K562 (cell line): ENCODE measurements around the gene SLC34A1. TPM values are rescaled to one million over a fixed set of nuclear protein-coding genes. Genes with fewer than 3 reads are reported as not detected.

Experiments used
- AFF1 ChIP-seq, 2 experiments: fragments of 450-650 bp; IDR thresholded peaks; 2 replicates each; pipeline ENCODE4 v1.6.1; 2018; ENCODE audit warnings: mild to moderate bottlenecking in 2 of 2, low read depth in 1 of 2; ENCODE audit not compliant: partially characterized antibody in 2 of 2
- CBX3 ChIP-seq, 2 experiments: IDR thresholded peaks; 1 replicate in 1 of 2; 2 replicates in 1 of 2; pipeline ENCODE4 v1.6.1; 2012; ENCODE audit warnings: inconsistent platforms in 2 of 2, low read length in 2 of 2, borderline replicate concordance in 1 of 2, control low read depth in 1 of 2
- ELF1 ChIP-seq: fragments of 200-800 bp; sonication (Bioruptor generic); IDR thresholded peaks from 2 replicates; pipeline ENCODE4 v1.6.1; 2016; ENCODE audit warnings: missing genetic modification characterization, missing compliant biosample characterization
- HDAC2 ChIP-seq: fragments of 450-650 bp; IDR thresholded peaks from 2 replicates; pipeline ENCODE4 v1.6.1; 2016; ENCODE audit warnings: mild to moderate bottlenecking
- MBD2 ChIP-seq: sonication (generic); IDR thresholded peaks from 2 replicates; pipeline ENCODE4 v1.6.1; 2016; ENCODE audit warnings: low read depth, borderline replicate concordance
- MIER1 ChIP-seq: fragments of 450-650 bp; IDR thresholded peaks from 2 replicates; pipeline ENCODE4 v1.6.1; 2016; ENCODE audit warnings: antibody characterized with exemption, mild to moderate bottlenecking, low read depth
- MXI1 ChIP-seq: IDR thresholded peaks from 2 replicates; pipeline ENCODE4 v1.6.1; 2011; ENCODE audit warnings: low read depth, mild to moderate bottlenecking, improper control_type of control experiment, low read length
- TEAD4 ChIP-seq, 2 experiments: sonication (generic) in 1 of 2; formaldehyde crosslinking in 1 of 2; IDR thresholded peaks; 2 replicates each; pipeline versions ENCODE4 v1.6.1 to v1.8.0; 2012 to 2022; ENCODE audit warnings: borderline replicate concordance in 1 of 2, inconsistent platforms in 1 of 2, low read length in 1 of 2, mild to moderate bottlenecking in 1 of 2, missing genetic modification reagents in 1 of 2
- YY1 ChIP-seq, 3 experiments: IDR thresholded peaks; 2 replicates each; pipeline ENCODE4 v1.6.1; 2011; ENCODE audit warnings: low read length in 2 of 3, mild to moderate bottlenecking in 2 of 3, moderate library complexity in 2 of 3, borderline replicate concordance in 1 of 3, control low read depth in 1 of 3, low read depth in 1 of 3; ENCODE audit not compliant: insufficient read depth in 3 of 3, insufficient replicate concordance in 2 of 3, control insufficient read depth in 1 of 3, insufficient read length in 1 of 3; ENCODE audit errors: extremely low read depth in 1 of 3
- ZNF24 ChIP-seq: fragments of 450-650 bp; IDR thresholded peaks from 2 replicates; pipeline ENCODE4 v1.6.1; 2016
- polyA plus RNA-seq, 8 experiments: library from polyadenylated mRNA; depleted of rRNA in 4 of 8; stranded (reverse) in 5 of 8; unstranded in 3 of 8; fragments of >200 nt; fragmentation: Nextera tagmentation in 2 of 8; fragmentation: Illumina TruSeq in 1 of 8; extraction: Ambion mirVana in 2 of 8; extraction: Trizol in 1 of 8; gene quantifications; 2 replicates each; pipeline versions ENCODE4 v1.2.1 to v1.2.3, GENCODE V29; 2011 to 2014; ENCODE audit warnings: inconsistent platforms in 1 of 8, missing spikeins in 1 of 8
- total RNA-seq, 7 experiments: library from RNA; depleted of rRNA in 6 of 7; stranded (reverse); fragments of >200 nt in 6 of 7; fragmentation: Illumina TruSeq in 2 of 7; extraction: Trizol in 2 of 7; gene quantifications; 2 replicates each; pipeline versions ENCODE4 v1.2.1 to v1.2.3, GENCODE V29; 2011 to 2021; ENCODE audit warnings: low replicate concordance in 1 of 7
- TF ChIP-seq, protein P1 (sequence below): fragments of 250-450 bp; sonication (Bioruptor Pico); IDR thresholded peaks from 2 replicates; pipeline ENCODE4 v1.8.0; 2022; ENCODE audit warnings: moderate library complexity, mild to moderate bottlenecking, inconsistent platforms
- TF ChIP-seq, protein P2 (sequence below): sonication (generic); formaldehyde crosslinking; IDR thresholded peaks from 2 replicates; pipeline ENCODE4 v1.8.0; 2023; ENCODE audit warnings: mild to moderate bottlenecking, missing genetic modification reagents
- TF ChIP-seq, protein P3 (sequence below): fragments of 250-450 bp; sonication (Bioruptor Pico); IDR thresholded peaks from 2 replicates; pipeline ENCODE4 v1.5.1; 2021; ENCODE audit warnings: mild to moderate bottlenecking

The SLC34A1 gene
- total and polyA plus RNA-seq, 9 of the 15 experiments (the other 6 are each of a cell fraction or from before 2014, with no cell fraction given), result not detected

DNA sequence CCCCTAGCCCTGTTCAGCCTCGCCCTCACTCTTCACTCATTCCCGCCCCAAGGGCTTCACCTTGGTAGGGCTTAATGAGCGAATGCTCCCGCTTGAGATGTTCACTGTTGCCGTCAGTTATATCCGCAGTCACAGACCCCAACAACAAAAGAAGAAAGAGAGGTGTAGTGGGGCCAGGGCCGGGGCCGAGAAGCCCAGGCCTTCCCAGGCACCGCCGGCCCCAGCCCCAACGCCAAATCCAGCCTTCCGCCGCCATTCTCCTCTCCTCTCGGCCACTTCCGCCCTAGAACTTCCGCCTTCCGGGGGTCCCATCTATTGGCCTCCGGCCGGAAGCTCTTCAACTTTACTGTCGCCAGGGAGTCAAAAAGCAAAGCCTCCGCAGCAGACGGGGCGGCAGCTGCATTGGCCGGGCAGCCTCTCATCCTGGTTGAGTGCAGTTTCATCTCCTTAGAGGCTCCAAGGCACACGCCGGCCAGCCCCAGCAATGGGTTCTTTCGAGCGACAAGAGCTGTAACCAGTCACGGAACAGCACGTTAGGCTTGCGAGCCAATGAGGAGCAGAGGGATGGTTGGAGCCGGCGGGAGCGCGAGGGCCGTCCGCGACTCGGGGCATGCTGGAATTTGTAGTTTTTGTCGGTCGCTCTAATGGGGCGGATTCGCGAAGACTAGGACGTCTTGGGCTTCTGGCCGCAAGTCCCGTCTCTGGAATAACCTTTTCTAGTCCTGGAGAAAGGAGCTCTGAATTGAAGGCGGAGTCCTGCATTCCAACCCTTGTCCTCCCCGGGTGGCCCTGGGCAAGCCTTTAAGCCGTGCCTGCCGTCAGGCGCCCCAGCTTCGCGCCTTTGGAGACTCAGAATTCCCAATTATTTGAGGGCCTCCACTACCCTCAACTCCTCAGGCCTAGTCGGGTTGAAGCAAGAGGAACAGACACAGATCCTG lies 32.6 kb upstream of the SLC34A1 start, which contains the start of gene LMAN2 (continued):
- TF ChIP-seq, protein P1, sequence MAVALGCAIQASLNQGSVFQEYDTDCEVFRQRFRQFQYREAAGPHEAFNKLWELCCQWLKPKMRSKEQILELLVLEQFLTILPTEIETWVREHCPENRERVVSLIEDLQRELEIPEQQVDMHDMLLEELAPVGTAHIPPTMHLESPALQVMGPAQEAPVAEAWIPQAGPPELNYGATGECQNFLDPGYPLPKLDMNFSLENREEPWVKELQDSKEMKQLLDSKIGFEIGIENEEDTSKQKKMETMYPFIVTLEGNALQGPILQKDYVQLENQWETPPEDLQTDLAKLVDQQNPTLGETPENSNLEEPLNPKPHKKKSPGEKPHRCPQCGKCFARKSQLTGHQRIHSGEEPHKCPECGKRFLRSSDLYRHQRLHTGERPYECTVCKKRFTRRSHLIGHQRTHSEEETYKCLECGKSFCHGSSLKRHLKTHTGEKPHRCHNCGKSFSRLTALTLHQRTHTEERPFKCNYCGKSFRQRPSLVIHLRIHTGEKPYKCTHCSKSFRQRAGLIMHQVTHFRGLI (CRISPR knock-in tag), result no peak
- peak; percentile 40 for TF ChIP-seq TEAD4 (IDR thresholded peaks at IDR 0.05; ENCODE audit: low read length)
- no peak for TF ChIP-seq TEAD4 (CRISPR knock-in tag; IDR thresholded peaks at IDR 0.05; ENCODE audit: borderline replicate concordance)
- TF ChIP-seq CBX3 (IDR thresholded peaks at IDR 0.05; ENCODE audit: borderline replicate concordance in 1 of 2, low read length in 2 of 2), result peak in 1 of 2 experiments; percentile 72; a peak in 2 of 3 replicates
- peak; percentile 82 for TF ChIP-seq HDAC2
- 0 out of 2 replicates have a peak, but pooled peaks have one; percentile 40 for TF ChIP-seq ZNF24
- TF ChIP-seq MXI1, result no peak
- TF ChIP-seq AFF1 (IDR thresholded peaks at IDR 0.05; ENCODE audit: low read depth in 1 of 2, partially characterized antibody in 2 of 2), result peak; percentile 85 to 93
- peak; percentile 99 for TF ChIP-seq MBD2
- TF ChIP-seq, protein P2, sequence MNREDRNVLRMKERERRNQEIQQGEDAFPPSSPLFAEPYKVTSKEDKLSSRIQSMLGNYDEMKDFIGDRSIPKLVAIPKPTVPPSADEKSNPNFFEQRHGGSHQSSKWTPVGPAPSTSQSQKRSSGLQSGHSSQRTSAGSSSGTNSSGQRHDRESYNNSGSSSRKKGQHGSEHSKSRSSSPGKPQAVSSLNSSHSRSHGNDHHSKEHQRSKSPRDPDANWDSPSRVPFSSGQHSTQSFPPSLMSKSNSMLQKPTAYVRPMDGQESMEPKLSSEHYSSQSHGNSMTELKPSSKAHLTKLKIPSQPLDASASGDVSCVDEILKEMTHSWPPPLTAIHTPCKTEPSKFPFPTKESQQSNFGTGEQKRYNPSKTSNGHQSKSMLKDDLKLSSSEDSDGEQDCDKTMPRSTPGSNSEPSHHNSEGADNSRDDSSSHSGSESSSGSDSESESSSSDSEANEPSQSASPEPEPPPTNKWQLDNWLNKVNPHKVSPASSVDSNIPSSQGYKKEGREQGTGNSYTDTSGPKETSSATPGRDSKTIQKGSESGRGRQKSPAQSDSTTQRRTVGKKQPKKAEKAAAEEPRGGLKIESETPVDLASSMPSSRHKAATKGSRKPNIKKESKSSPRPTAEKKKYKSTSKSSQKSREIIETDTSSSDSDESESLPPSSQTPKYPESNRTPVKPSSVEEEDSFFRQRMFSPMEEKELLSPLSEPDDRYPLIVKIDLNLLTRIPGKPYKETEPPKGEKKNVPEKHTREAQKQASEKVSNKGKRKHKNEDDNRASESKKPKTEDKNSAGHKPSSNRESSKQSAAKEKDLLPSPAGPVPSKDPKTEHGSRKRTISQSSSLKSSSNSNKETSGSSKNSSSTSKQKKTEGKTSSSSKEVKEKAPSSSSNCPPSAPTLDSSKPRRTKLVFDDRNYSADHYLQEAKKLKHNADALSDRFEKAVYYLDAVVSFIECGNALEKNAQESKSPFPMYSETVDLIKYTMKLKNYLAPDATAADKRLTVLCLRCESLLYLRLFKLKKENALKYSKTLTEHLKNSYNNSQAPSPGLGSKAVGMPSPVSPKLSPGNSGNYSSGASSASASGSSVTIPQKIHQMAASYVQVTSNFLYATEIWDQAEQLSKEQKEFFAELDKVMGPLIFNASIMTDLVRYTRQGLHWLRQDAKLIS (CRISPR knock-in tag), result peak; percentile 91; the same call in 1 of the 2 replicates
- TF ChIP-seq, protein P3, sequence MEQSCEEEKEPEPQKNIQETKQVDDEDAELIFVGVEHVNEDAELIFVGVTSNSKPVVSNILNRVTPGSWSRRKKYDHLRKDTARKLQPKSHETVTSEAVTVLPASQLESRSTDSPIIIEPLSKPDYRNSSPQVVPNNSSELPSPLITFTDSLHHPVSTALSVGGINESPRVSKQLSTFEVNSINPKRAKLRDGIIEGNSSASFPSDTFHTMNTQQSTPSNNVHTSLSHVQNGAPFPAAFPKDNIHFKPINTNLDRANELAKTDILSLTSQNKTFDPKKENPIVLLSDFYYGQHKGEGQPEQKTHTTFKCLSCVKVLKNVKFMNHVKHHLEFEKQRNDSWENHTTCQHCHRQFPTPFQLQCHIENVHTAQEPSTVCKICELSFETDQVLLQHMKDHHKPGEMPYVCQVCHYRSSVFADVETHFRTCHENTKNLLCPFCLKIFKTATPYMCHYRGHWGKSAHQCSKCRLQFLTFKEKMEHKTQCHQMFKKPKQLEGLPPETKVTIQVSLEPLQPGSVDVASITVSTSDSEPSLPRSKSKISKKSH (CRISPR knock-in tag), result no peak
- peak; percentile 100 for TF ChIP-seq ELF1
- TF ChIP-seq MIER1, result peak; percentile 33; the same call in 1 of the 2 replicates
- peak; percentile 76 to 94 (median 90) for TF ChIP-seq YY1 (IDR thresholded peaks at IDR 0.05; ENCODE audit: borderline replicate concordance in 1 of 3, control insufficient read depth in 1 of 3, extremely low read depth in 1 of 3, insufficient read depth in 3 of 3, insufficient read length in 1 of 3, insufficient replicate concordance in 2 of 3, low read depth in 1 of 3, low read length in 2 of 3)
